Esophagus muscularis mucosa (tissue), 4 donors: ENCODE results near the gene AFAP1. TPM values are rescaled to one million over a fixed set of nuclear protein-coding genes. Genes with fewer than 3 reads are reported as not detected.

Experiments used
- DNase-seq: peaks from one replicate; pipeline ENCODE4 v3.0.0-alpha.2; 2017; ENCODE audit errors: extremely low spot score
- H3K27ac ChIP-seq, 4 donors: fragments of 200-600 bp; sonication (generic); replicated peaks in 1 of 4; 1 replicate in 3 of 4; 2 replicates in 1 of 4; pipeline ENCODE4 v1.5.1; 2016 to 2019; ENCODE audit warnings: mild to moderate bottlenecking in 1 of 4
- H3K27me3 ChIP-seq, 4 donors: fragments of 200-600 bp; sonication (generic); one replicate each; pipeline versions ENCODE4 v1.5.1 to v1.6.0; 2016 to 2019
- H3K36me3 ChIP-seq, 4 donors: fragments of 200-600 bp; sonication (generic); one replicate each; pipeline ENCODE4 v1.5.1; 2016 to 2019
- H3K4me1 ChIP-seq, 4 donors: fragments of 200-600 bp; sonication (generic); one replicate each; pipeline ENCODE4 v1.5.1; 2016 to 2019
- H3K4me3 ChIP-seq, 4 donors: fragments of 200-600 bp; sonication (generic); 1 replicate in 2 of 4; 2 replicates in 2 of 4; pipeline ENCODE4 v1.5.1; 2016 to 2019; ENCODE audit warnings: mild to moderate bottlenecking in 4 of 4, moderate library complexity in 1 of 4
- H3K9me3 ChIP-seq, 4 donors: fragments of 200-600 bp; sonication (generic); 1 replicate in 3 of 4; 2 replicates in 1 of 4; pipeline ENCODE4 v1.5.1; 2016 to 2019
- CTCF ChIP-seq, 3 experiments: fragments of 200-600 bp in 2 of 3; fragments of 450-650 bp in 1 of 3; sonication (generic) in 2 of 3; IDR thresholded peaks; one replicate each; pipeline ENCODE4 v1.5.1; 2017 to 2019; ENCODE audit warnings: antibody characterized with exemption in 3 of 3, mild to moderate bottlenecking in 2 of 3, moderate library complexity in 1 of 3
- EP300 ChIP-seq: sonication (generic); formaldehyde crosslinking; IDR thresholded peaks from one replicate; pipeline ENCODE4 v1.6.1; 2017; ENCODE audit warnings: antibody characterized with exemption
- POLR2A ChIP-seq: fragments of 450-650 bp; IDR thresholded peaks from one replicate; pipeline ENCODE4 v1.6.1; 2017; ENCODE audit warnings: antibody characterized with exemption, moderate library complexity, mild to moderate bottlenecking, low read depth
- POLR2AphosphoS5 ChIP-seq, 2 donors: sonication (generic); formaldehyde crosslinking; IDR thresholded peaks; one replicate each; pipeline ENCODE4 v1.6.1; 2017; ENCODE audit warnings: antibody characterized with exemption in 2 of 2
- WGBS: methylation state at CpG from one replicate; pipeline ENCODE4 v1.1.5; 2018; 5-methylcytosine and 5-hydroxymethylcytosine counted together
- intact Hi-C: fragments of 100-400 bp; cut with DNase I; formaldehyde crosslinking; loops from one replicate; pipeline ENCODE4 v1.15.1; 2023
- total RNA-seq, 4 donors: library from RNA; depleted of rRNA; stranded (reverse); fragments of >200 nt; gene quantifications; one replicate each; pipeline versions ENCODE4 v1.1.0 to v1.2.1, GENCODE V29; 2016

The AFAP1 gene
- total RNA-seq, 4 donors from 2014 or later, result 37.8 to 71.3 (median 50.9) TPM

DNA sequence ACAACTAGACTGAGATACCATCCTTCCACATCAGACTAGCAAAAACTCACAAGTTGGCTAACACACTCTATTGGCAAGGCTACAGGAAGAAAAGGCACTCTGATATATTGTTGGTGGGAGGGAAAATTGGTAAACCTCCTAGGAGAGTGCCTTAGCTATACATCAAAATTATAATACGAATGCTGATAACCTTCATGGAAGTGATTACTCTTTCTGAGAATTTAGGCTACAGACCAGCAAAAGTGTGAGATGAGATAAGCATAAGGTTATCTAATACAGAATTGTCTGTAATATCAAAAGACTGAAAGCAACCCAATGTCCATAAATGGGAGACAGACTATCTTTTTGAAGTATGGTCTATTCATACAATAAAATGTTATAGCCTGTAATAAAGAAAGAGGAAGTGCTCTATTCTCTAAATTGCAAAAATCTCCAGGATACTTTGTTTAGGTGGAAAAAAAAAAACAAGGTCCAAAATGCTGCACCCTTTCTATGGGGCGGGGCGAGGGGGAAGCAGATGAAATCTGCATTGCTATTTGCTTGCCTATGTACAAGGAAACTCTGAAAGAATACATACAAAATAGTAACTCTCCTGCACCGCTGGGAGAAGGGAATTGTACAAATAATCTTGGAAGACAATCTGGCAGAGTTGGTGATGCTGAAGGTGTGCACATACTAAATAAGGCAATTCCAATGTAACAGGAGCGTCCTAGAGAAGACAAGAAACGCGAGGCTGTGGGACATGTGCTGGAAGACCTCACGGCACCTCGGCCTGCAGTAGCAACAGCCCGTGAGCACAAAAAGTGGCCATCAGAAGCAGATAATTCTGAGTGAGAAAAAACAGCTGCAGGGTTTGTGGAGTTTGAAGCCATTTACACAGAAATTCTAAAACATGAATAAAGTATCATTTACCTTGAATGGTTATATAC is 109.7 kb downstream of the AFAP1 start:
- H3K36me3 ChIP-seq, result peaks cover 0 to 25% (median 8%) of the 10 kb centered on the region in 4 donors
- no peaks in the 10 kb centered on the region for H3K9me3 ChIP-seq
- H3K27ac ChIP-seq, result peak overlapping the region; percentile 74 to 81 (median 80)
- DNase-seq, result no peak
- WGBS, result 52% methylated on average over 10 of the region's 10 CpGs
- intact Hi-C loops, result no loop called here
- H3K4me1 ChIP-seq, result peaks cover 25 to 48% (median 44%) of the 10 kb centered on the region in 4 donors
- TF ChIP-seq CTCF (IDR thresholded peaks at IDR 0.05), result no peak
- TF ChIP-seq POLR2A, result no peak
- no peak for TF ChIP-seq EP300
- TF ChIP-seq POLR2AphosphoS5 (IDR thresholded peaks at IDR 0.05), result peak in 1 of 2 donors; percentile 58
- H3K4me3 ChIP-seq, result no peak overlapping the region
- H3K27me3 ChIP-seq, result no peaks in the 10 kb centered on the region

DNA sequence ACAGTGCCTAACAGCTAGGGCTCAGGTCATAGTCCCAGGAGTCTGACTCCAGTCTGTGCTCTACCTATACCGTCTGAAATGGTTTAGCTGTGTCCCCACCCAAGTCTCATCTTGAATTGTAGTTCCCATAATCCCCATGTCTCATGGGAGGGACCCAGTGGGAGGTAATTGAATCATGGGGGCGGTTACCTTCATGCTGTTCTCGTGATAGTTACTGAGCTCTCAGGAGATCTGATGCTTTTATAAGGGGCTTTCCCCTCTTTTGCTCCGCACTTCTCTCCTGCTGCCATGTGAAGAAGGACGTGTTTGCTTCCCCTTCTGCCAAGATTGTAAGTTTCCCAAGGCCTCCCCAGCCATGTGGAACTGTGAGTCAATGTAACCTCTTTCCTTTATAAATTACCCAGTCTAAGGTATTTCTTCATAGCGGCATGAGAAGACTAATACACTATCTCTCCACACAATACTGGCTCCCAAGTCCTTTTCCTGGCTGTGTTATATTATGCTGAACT is 110.8 kb downstream of the AFAP1 start:
- DNase-seq, result no peak
- H3K4me1 ChIP-seq, result peaks cover 32 to 59% (median 55%) of the 10 kb centered on the region in 4 donors
- intact Hi-C loops, result no loop called here

DNA sequence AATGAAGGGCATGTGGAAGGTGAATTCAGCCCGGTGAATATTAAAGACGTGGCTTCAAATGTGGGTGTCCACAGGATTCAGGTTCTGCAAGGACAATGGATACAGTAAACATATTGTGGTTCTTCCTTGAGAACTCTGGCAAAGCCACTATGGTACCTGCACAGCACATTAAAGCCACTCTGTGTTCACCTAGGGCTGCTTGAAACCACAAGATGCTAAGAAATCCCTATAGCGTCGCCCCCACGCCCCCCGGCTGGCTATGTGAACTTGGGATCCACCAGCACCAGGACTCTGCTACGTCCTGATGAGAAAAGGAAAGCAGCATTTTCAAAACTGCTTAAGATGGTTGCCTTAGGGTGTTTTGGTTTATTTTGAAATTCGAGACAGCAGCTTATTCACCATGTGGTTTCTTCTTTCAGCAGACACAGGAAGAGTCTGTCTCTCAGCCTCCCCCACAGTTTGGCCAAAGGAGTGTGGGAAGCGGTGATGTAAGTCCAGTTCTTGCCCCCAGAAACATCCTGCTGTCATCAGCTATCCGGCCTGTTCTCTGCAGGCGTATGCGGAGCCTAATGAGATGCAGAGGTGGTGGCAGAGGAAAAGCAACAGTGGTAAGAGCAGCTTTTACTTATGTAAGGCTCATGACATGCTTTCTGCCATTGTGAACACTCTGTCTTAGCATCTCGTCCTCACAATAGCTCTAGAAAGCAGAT is 111.5 kb downstream of the AFAP1 start:
- Histone ChIP-seq H3K27ac (peak overlapping the region; percentile 74 to 81 (median 80)), H3K36me3 (peaks cover 0 to 17% (median 6%) of the 10 kb centered on the region in 4 donors), H3K9me3 (no peaks in the 10 kb centered on the region), H3K27me3 (no peaks in the 10 kb centered on the region), H3K4me1 (peaks cover 38 to 65% (median 61%) of the 10 kb centered on the region in 4 donors), H3K4me3 (no peak overlapping the region)
- TF ChIP-seq POLR2A (no peak), CTCF (IDR thresholded peaks at IDR 0.05) (no peak), POLR2AphosphoS5 (IDR thresholded peaks at IDR 0.05) (peak; percentile 52 to 82), EP300 (no peak)
- no peak for DNase-seq
- 42% methylated on average over 11 of the region's 13 CpGs for WGBS
- intact Hi-C loops, result no loop called here

More for the DNA sequence above, 110.8 kb downstream of the AFAP1 start:
- no peak for TF ChIP-seq EP300
- TF ChIP-seq POLR2AphosphoS5 (IDR thresholded peaks at IDR 0.05), result no peak
- TF ChIP-seq CTCF (IDR thresholded peaks at IDR 0.05), result no peak
- WGBS, result 77% methylated on average over 6 of the region's 6 CpGs
- no peaks in the 10 kb centered on the region for H3K27me3 ChIP-seq
- H3K36me3 ChIP-seq, result peaks cover 0 to 17% (median 6%) of the 10 kb centered on the region in 4 donors
- H3K27ac ChIP-seq, result peak overlapping the region; percentile 74 to 81 (median 80)
- H3K4me3 ChIP-seq, result no peak overlapping the region
- no peaks in the 10 kb centered on the region for H3K9me3 ChIP-seq

DNA sequence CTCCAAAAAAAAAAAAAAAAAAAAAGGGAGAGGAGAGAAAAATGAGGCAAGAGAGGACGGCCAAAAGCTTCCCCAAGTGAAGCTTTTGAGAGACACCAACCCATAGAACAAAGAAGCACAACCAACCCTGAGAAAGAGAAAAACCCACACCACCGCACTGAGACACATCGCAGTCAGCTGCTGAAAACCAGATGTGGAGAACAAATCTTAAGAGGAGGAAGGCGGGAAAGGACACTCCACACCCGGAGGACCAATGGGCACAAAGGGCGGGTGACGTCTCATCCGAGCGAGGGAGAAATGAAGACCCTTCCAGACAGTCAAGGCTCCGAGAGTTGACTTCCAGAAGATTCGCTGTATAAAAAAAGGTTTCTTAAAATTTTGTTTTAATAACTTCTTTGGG is 112.1 kb downstream of the AFAP1 start:
- intact Hi-C loops, result no loop called here
- Histone ChIP-seq H3K27ac (peak overlapping the region; percentile 74 to 81 (median 80)), H3K27me3 (no peaks in the 10 kb centered on the region), H3K36me3 (peaks cover 0 to 17% (median 6%) of the 10 kb centered on the region in 4 donors), H3K4me1 (peaks cover 42 to 71% (median 67%) of the 10 kb centered on the region in 4 donors), H3K4me3 (no peak overlapping the region), H3K9me3 (no peaks in the 10 kb centered on the region)
- TF ChIP-seq CTCF (IDR thresholded peaks at IDR 0.05), result no peak
- no peak for TF ChIP-seq POLR2AphosphoS5 (IDR thresholded peaks at IDR 0.05)
- TF ChIP-seq POLR2A, result no peak
- TF ChIP-seq EP300, result no peak
- DNase-seq, result no peak
- WGBS, result 93% methylated on average over 11 of the region's 11 CpGs
